Bronchial epithelial cell (primary cell): ENCODE results near the gene NDEL1. TPM values are rescaled to one million over a fixed set of nuclear protein-coding genes. Genes with fewer than 3 reads are reported as not detected.

ENCODE experiments used
- DNase-seq: peaks from one replicate; pipeline ENCODE4 v3.0.0-alpha.2; 2010; ENCODE audit warnings: low read depth
- FAIRE-seq: peaks from 2 replicates; lab custom pipeline; 2011; peaks lifted over from hg19 to GRCh38; lab: Jason Lieb, UNC
- H3K27me3 ChIP-seq: 2 replicates; pipeline ENCODE4 v1.5.1; 2011; ENCODE audit warnings: low read length; ENCODE audit not compliant: control insufficient read depth, insufficient read depth
- H3K36me3 ChIP-seq: 2 replicates; pipeline ENCODE4 v1.5.1; 2011; ENCODE audit warnings: low read length; ENCODE audit not compliant: control insufficient read depth, insufficient read depth
- H3K4me3 ChIP-seq: 2 replicates; pipeline ENCODE4 v1.5.1; 2011; ENCODE audit warnings: mild to moderate bottlenecking, low read depth, low read length, control low read depth
- total RNA-seq: library from RNA; depleted of rRNA; stranded (reverse); fragments of >200 nt; gene quantifications from 2 replicates; pipeline ENCODE4 v1.2.1, GENCODE V29; 2014
- TF ChIP-seq, protein P1 (sequence below): IDR thresholded peaks from 2 replicates; pipeline ENCODE4 v1.5.1; 2011; ENCODE audit warnings: mild to moderate bottlenecking, moderate library complexity, low read length, control low read depth, inconsistent platforms; ENCODE audit not compliant: insufficient read depth, severe bottlenecking

The NDEL1 gene
- total RNA-seq, 1 donor from 2014 or later, result 47.1 TPM

DNA sequence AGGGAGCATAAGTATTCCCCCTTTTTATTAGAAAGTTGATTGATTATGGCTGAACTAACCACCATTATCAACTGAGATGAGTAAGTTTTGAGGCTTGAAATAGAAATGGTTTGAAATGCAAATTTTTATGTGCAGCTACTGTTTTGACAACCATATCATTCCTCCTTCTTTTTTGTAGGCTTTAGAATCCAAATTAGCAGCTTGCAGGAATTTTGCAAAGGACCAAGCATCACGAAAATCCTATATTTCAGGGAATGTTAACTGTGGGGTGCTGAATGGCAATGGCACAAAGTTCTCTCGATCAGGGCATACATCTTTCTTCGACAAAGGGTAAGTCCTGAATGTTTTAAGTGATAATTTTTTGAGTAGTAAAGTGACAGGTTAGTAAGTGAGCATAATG is 24.1 kb downstream of the NDEL1 start:
- TF ChIP-seq, protein P1, sequence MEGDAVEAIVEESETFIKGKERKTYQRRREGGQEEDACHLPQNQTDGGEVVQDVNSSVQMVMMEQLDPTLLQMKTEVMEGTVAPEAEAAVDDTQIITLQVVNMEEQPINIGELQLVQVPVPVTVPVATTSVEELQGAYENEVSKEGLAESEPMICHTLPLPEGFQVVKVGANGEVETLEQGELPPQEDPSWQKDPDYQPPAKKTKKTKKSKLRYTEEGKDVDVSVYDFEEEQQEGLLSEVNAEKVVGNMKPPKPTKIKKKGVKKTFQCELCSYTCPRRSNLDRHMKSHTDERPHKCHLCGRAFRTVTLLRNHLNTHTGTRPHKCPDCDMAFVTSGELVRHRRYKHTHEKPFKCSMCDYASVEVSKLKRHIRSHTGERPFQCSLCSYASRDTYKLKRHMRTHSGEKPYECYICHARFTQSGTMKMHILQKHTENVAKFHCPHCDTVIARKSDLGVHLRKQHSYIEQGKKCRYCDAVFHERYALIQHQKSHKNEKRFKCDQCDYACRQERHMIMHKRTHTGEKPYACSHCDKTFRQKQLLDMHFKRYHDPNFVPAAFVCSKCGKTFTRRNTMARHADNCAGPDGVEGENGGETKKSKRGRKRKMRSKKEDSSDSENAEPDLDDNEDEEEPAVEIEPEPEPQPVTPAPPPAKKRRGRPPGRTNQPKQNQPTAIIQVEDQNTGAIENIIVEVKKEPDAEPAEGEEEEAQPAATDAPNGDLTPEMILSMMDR, result no peak
- no peak overlapping the region for H3K4me3 ChIP-seq
- no peak for FAIRE-seq
- DNase-seq, result no peak
- H3K27me3 ChIP-seq, result no peaks in the 10 kb centered on the region
- peaks cover 16% of the 10 kb centered on the region for H3K36me3 ChIP-seq

DNA sequence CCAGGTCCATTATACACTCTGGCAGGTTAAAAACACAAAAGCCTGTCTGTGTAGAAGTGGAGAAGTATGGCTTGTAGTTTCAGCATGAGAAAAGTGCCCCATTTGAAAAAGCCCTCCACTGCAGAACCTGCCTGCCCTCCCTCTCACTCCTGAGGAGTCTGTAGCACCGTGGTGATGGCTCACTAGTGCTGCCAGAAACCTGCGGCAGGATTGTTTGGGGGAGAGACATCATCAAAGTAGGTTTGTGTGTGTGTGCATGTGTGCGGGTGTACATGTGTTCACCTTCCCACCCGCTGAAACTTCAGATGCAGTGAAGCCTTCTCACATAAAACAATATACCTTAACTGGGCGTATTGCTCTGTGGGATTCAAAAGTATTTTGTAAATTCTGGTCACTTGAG is 26.9 kb downstream of the NDEL1 start:
- H3K36me3 ChIP-seq, result peaks cover 18% of the 10 kb centered on the region
- H3K4me3 ChIP-seq, result no peak overlapping the region
- TF ChIP-seq, protein P1, result no peak
- DNase-seq, result no peak
- peak; percentile 7 for FAIRE-seq
- H3K27me3 ChIP-seq, result no peaks in the 10 kb centered on the region

DNA sequence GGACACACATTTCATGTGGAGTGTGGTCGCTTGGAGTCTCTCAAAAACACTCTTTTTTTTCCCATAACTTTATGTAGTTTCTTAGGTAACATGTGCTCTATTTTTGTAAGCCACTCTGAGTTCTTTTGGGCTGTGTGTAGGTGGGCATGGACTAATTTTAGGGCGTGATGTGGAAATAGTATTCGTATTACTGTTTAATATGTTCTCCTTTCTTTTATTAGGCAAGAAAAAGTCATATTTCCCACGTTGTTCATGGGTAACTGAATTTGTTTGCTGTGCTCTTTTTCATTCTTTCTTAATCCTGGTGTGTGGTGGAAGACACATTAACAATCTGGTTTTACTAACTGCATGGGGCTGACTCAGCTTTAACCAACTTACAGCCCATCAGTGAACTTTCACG is 27.4 kb downstream of the NDEL1 start:
- H3K27me3 ChIP-seq, result no peaks in the 10 kb centered on the region
- no peak overlapping the region for H3K4me3 ChIP-seq
- DNase-seq (no peak), FAIRE-seq (no peak)
- H3K36me3 ChIP-seq, result peaks cover 21% of the 10 kb centered on the region
- TF ChIP-seq, protein P1, result no peak

DNA sequence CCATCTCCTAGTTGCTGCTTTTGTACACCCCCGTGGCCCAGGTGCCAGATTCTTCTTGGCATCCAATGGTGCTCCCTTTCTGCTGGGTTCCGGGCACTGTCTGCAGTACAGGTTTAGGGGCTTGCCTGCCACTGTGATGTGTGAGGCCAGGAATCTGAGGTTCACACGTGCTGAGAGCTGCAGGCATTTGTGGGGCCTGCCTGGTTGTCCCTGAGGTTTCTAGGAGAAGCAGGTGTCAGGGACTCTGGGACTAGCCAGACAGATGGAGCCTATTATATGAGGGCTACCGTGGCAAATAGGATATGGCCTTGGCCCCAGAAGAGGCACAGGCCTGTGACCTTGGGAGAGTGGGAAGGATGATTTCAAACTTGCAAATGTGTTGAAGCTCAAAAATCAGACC is 29.3 kb downstream of the NDEL1 start:
- H3K27me3 ChIP-seq, result no peaks in the 10 kb centered on the region
- H3K36me3 ChIP-seq, result peaks cover 22% of the 10 kb centered on the region
- H3K4me3 ChIP-seq, result no peak overlapping the region
- FAIRE-seq, result no peak
- TF ChIP-seq, protein P1, result no peak
- no peak for DNase-seq

DNA sequence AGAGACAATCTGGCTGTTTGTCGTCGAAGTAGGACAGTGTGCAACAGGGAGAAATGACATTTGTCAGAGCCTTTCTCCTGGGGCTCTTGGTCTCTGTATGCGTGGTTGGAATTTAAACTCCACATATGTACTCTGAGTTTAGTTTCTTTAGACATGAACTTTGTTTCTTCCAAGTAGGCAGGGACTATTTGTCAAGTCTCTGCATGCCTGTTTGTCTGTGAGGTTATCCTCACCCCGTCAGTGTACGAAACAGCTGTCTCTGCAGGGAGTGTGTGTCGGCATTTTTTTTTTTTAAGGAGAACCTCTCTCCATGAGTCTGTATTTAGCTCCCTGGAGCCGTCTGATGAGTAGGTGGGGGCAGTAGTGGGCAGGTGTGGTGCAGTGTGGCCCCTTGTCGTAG is 29.7 kb downstream of the NDEL1 start:
- FAIRE-seq (peak; percentile 87), DNase-seq (peak; percentile 63)
- Histone ChIP-seq H3K36me3 (peaks cover 19% of the 10 kb centered on the region), H3K27me3 (no peaks in the 10 kb centered on the region), H3K4me3 (no peak overlapping the region)
- TF ChIP-seq, protein P1, result no peak

DNA sequence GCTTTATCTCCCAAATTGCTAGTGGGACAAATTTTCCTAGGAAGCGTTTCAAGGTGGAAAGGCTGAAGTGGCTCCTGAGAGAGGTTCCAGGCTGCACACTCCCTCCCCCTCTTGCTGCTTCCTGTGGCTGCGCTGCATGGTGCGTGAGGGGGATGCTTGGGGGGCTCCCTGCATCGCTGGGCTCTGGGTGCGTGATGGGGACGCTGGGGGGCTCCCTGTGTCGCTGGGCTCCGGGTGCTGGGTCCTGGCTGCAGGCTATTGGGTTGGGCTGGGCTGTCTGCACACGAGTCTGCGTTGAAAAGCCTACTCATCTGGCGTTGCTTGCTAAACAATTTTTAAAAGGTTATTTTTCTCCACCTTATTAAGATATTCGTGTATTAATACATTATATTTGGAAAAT is 30.1 kb downstream of the NDEL1 start:
- Histone ChIP-seq H3K4me3 (no peak overlapping the region), H3K36me3 (peaks cover 21% of the 10 kb centered on the region)

More for the DNA sequence above, 30.1 kb downstream of the NDEL1 start:
- no peaks in the 10 kb centered on the region for H3K27me3 ChIP-seq
- DNase-seq (no peak), FAIRE-seq (no peak)
- TF ChIP-seq, protein P1, result no peak
